Measurements from ENCODE around the gene DNAH2. TPM values are rescaled to one million over a fixed set of nuclear protein-coding genes. Genes with fewer than 3 reads are reported as not detected.

Gene DNAH2
- total RNA-seq, 1 donor: under 0.01 TPM

GRCh38 chr17:7839190-7839875, 121.8 kb downstream of the DNAH2 start:
- Histone ChIP-seq H3K4me3 (ENCODE audit: low read length) (peak overlapping the region; percentile 34), H3K27me3 (ENCODE audit: insufficient read depth, low read length) (no peaks in the 10 kb centered on the region), H3K9me3 (ENCODE audit: low read depth, low read length) (no peaks in the 10 kb centered on the region), H3K4me1 (ENCODE audit: insufficient read depth, low read length) (peaks cover 70% of the 10 kb centered on the region)

DNA sequence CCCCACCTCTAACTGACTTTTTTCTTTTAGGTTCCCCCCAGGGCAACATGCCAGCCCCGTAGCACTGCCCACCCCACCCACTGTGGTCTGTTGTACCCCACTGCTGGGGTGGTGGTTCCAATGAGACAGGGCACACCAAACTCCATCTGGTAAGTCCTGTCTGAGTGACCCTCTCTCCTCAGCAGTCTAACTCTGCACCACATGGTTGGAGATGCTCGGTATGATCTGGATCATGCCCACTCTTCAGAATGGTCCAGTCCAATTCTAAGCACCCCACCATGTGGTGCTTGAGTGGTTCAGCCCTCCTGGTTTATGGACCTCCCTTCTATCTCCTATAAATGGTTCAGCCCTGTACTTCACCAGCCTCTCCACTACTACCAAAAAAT, 122.3 kb downstream of the DNAH2 start:
- Histone ChIP-seq H3K4me1 (ENCODE audit: insufficient read depth, low read length) (peaks cover 70% of the 10 kb centered on the region), H3K9me3 (ENCODE audit: low read depth, low read length) (no peaks in the 10 kb centered on the region), H3K27me3 (ENCODE audit: insufficient read depth, low read length) (no peaks in the 10 kb centered on the region), H3K4me3 (ENCODE audit: low read length) (peak overlapping the region; percentile 34)

DNA sequence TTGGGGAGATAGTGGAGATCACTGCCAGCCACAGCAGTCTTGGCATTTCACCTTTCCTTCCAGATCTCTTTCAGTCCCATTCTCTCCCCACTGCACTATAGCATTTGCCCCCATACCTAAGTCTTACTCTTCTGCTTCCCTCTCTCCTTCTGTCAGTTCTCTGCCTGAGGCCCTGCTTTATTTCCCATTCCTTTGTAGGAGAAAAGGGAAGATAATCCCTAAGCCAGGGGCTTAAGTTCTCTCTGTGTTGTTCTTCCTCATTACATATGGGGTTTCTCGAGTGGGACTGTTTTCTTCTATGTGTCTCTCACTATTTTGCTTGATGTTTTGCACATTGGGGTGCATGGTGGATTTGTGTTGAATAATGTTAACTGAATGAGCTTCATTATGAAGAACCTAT, 122.9 kb downstream of the DNAH2 start:
- no peaks in the 10 kb centered on the region for H3K27me3 ChIP-seq (ENCODE audit: insufficient read depth, low read length)
- H3K4me1 ChIP-seq (ENCODE audit: insufficient read depth, low read length): peaks cover 75% of the 10 kb centered on the region
- H3K9me3 ChIP-seq (ENCODE audit: low read depth, low read length): no peaks in the 10 kb centered on the region
- peak overlapping the region; percentile 6 for H3K4me3 ChIP-seq (ENCODE audit: low read length)

- Histone ChIP-seq H3K9me3 (ENCODE audit: low read depth, low read length) (no peaks in the 10 kb centered on the region), H3K4me1 (ENCODE audit: insufficient read depth, low read length) (peaks cover 76% of the 10 kb centered on the region), H3K4me3 (ENCODE audit: low read length) (peak overlapping the region; percentile 84)
Measured at GRCh38 chr17:7840875-7841274, 123.3 kb downstream of the DNAH2 start.

DNA sequence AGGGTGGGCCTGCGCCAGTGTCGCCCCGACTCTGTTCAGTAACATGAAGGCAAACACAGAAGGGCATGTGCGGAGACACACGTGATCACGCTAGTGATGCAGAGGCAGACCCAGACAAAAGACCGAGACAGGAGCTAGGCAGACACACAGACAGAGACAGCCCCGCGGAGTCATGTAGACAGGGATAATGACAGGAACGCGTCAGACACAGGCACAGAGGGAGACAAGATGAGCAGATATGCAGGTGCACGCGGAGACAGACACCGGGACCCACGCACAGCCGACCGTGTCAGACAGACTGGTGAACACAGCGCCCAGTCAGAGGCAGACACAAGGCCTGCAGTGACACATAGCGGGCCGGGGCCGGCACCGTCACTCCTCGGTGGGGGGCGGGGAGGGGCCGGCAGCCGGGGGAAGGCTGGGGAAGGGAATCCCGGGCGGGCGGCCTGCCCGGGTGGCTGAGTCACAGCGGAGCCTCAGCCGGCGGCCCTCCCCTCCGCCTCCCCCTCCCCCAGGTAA, 123.9 kb downstream of the DNAH2 start:
- H3K4me1 ChIP-seq (ENCODE audit: insufficient read depth, low read length): peaks cover 71% of the 10 kb centered on the region
- no peaks in the 10 kb centered on the region for H3K9me3 ChIP-seq (ENCODE audit: low read depth, low read length)
- peak overlapping the region; percentile 84 for H3K4me3 ChIP-seq (ENCODE audit: low read length)
- H3K27me3 ChIP-seq (ENCODE audit: insufficient read depth, low read length): no peaks in the 10 kb centered on the region

More at GRCh38 chr17:7840875-7841274, 123.3 kb downstream of the DNAH2 start:
- H3K27me3 ChIP-seq (ENCODE audit: insufficient read depth, low read length): no peaks in the 10 kb centered on the region

GRCh38 chr17:7841915-7842379, 124.4 kb downstream of the DNAH2 start:
- Histone ChIP-seq H3K4me1 (ENCODE audit: insufficient read depth, low read length) (peaks cover 66% of the 10 kb centered on the region), H3K9me3 (ENCODE audit: low read depth, low read length) (no peaks in the 10 kb centered on the region), H3K27me3 (ENCODE audit: insufficient read depth, low read length) (no peaks in the 10 kb centered on the region), H3K4me3 (ENCODE audit: low read length) (peak overlapping the region; percentile 84)

GRCh38 chr17:7842380-7843256, 125.1 kb downstream of the DNAH2 start:
- peaks cover 59% of the 10 kb centered on the region for H3K4me1 ChIP-seq (ENCODE audit: insufficient read depth, low read length)

GRCh38 chr17:7843257-7843535, 125.7 kb downstream of the DNAH2 start:
- Histone ChIP-seq H3K4me1 (ENCODE audit: insufficient read depth, low read length) (peaks cover 55% of the 10 kb centered on the region), H3K27me3 (ENCODE audit: insufficient read depth, low read length) (no peaks in the 10 kb centered on the region), H3K4me3 (ENCODE audit: low read length) (peak overlapping the region; percentile 84), H3K9me3 (ENCODE audit: low read depth, low read length) (no peaks in the 10 kb centered on the region)

More at GRCh38 chr17:7842380-7843256, 125.1 kb downstream of the DNAH2 start:
- no peaks in the 10 kb centered on the region for H3K27me3 ChIP-seq (ENCODE audit: insufficient read depth, low read length)
- no peaks in the 10 kb centered on the region for H3K9me3 ChIP-seq (ENCODE audit: low read depth, low read length)
- peak overlapping the region; percentile 84 for H3K4me3 ChIP-seq (ENCODE audit: low read length)

- Histone ChIP-seq H3K27me3 (ENCODE audit: insufficient read depth, low read length) (no peaks in the 10 kb centered on the region), H3K9me3 (ENCODE audit: low read depth, low read length) (no peaks in the 10 kb centered on the region), H3K4me3 (ENCODE audit: low read length) (peak overlapping the region; percentile 84), H3K4me1 (ENCODE audit: insufficient read depth, low read length) (peaks cover 51% of the 10 kb centered on the region)
Measured at GRCh38 chr17:7843536-7844291, 126.2 kb downstream of the DNAH2 start.

DNA sequence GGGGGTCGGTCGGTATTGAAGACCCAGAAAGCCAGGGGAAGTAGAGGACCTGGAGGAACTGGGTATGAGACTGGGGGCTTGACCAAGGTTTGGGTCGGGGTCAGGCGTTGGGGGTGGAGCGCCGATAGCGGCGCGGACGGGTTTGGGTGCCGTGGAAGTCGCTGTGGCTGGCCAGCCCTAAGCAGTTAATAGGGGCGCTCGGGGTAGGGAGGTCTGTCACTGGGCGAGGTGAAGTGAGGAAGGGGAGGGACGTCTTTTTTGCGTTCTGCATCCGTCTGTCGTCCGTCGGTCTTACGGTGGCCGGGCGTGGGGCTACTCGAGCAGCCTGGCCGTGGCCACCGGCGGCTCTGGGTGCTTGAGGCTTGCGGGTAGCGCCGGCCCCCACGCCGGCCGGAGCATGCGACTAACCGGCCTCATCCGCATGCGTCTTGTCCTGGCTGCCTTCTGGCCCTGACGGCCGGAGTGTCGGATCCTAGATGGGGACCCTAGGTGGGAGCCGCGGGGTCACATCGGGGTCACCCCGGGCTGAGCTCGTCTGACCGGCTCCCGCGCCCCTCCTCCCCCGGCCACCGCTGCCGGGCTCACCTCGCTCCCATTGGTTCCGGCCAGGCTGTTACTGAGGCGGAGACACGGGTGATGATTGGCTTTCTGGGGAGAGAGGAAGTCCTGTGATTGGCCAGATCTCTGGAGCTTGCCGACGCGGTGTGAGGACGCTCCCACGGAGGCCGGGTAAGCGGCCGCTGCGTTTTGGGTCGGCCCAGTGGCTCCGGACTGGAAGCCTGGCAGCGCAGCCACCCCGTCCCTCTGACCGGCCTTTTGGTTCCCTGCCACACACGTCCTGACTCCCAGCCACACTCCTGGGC, 127.0 kb downstream of the DNAH2 start:
- H3K4me3 ChIP-seq (ENCODE audit: low read length): peak overlapping the region; percentile 78
- peaks cover 43% of the 10 kb centered on the region for H3K4me1 ChIP-seq (ENCODE audit: insufficient read depth, low read length)
- no peaks in the 10 kb centered on the region for H3K27me3 ChIP-seq (ENCODE audit: insufficient read depth, low read length)
- no peaks in the 10 kb centered on the region for H3K9me3 ChIP-seq (ENCODE audit: low read depth, low read length)

GRCh38 chr17:7845359-7846062, 128.0 kb downstream of the DNAH2 start:
- Histone ChIP-seq H3K9me3 (ENCODE audit: low read depth, low read length) (no peaks in the 10 kb centered on the region), H3K4me1 (ENCODE audit: insufficient read depth, low read length) (peaks cover 33% of the 10 kb centered on the region), H3K27me3 (ENCODE audit: insufficient read depth, low read length) (no peaks in the 10 kb centered on the region), H3K4me3 (ENCODE audit: low read length) (peak overlapping the region; percentile 78)

DNA sequence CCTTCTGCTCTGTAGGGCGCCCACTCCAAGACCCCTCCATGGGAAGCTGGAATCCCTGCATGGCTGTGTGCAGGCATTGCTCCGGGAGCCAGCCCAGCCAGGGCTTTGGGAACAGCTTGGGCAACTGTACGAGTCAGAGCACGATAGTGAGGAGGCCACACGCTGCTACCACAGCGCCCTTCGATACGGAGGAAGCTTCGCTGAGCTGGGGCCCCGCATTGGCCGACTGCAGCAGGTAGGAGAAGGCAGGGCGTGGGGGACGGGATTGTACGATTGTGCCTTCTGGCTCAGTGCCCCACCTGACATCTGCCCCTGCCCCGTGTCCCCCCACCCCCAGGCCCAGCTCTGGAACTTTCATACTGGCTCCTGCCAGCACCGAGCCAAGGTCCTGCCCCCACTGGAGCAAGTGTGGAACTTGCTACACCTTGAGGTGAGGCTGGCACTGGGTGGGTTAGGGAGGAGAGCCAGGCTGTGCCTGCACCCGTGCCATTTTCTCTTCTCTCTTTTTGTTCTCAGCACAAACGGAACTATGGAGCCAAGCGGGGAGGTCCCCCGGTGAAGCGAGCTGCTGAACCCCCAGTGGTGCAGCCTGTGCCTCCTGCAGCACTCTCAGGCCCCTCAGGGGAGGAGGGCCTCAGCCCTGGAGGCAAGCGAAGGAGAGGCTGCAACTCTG, 128.7 kb downstream of the DNAH2 start:
- Histone ChIP-seq H3K9me3 (ENCODE audit: low read depth, low read length) (no peaks in the 10 kb centered on the region), H3K4me3 (ENCODE audit: low read length) (no peak overlapping the region), H3K27me3 (ENCODE audit: insufficient read depth, low read length) (no peaks in the 10 kb centered on the region), H3K4me1 (ENCODE audit: insufficient read depth, low read length) (peaks cover 31% of the 10 kb centered on the region)
